HG03196 (cell line): Measurements from ENCODE around the gene ERBB3.
"Not testable (repeated sequence)": the region's sequence is repeated elsewhere in the genome, so short reads cannot be mapped to it uniquely, and the experiment has no call there.

Source experiments
- ATAC-seq: cut with Tn5 transposase; IDR thresholded peaks from one replicate; pipeline ENCODE4 v1.9.1; 2021; ENCODE audit not compliant: unreplicated experiment

ERBB3 gene

GRCh38 chr12:56110571-56110970, 30.6 kb downstream of the ERBB3 start:
- ATAC-seq, result no peak

GRCh38 chr12:56114084-56114483, 34.1 kb downstream of the ERBB3 start:
- no peak for ATAC-seq

GRCh38 chr12:56115329-56115728, 35.4 kb downstream of the ERBB3 start:
- no peak for ATAC-seq

- peak; percentile 40 for ATAC-seq
Observed at GRCh38 chr12:56116267-56117081, 36.5 kb downstream of the ERBB3 start, which contains the start of gene RPL41. Gene RPL41 (plus strand): TSS chr12:56116633.

GRCh38 chr12:56117082-56117706, 37.2 kb downstream of the ERBB3 start:
- ATAC-seq, result not testable (repeated sequence)

GRCh38 chr12:56117778-56118687, 38.1 kb downstream of the ERBB3 start, which contains the start of gene ZC3H10:
Gene ZC3H10 (plus strand): TSS chr12:56118266. CDS start chr12:56120563, 2,297 bp downstream.
- ATAC-seq, result peak; percentile 83

- ATAC-seq, result peak; percentile 5
Observed at GRCh38 chr12:56118688-56119357, 38.9 kb downstream of the ERBB3 start.

- ATAC-seq, result no peak
Observed at GRCh38 chr12:56119361-56119796, 39.4 kb downstream of the ERBB3 start.

GRCh38 chr12:56120158-56120846, 40.3 kb downstream of the ERBB3 start:
- no peak for ATAC-seq

- ATAC-seq, result no peak
Observed at GRCh38 chr12:56121204-56121870, 41.4 kb downstream of the ERBB3 start.

GRCh38 chr12:56122637-56123036, 42.7 kb downstream of the ERBB3 start:
- ATAC-seq, result no peak

GRCh38 chr12:56124133-56124532, 44.2 kb downstream of the ERBB3 start:
- ATAC-seq, result no peak

- no peak for ATAC-seq
Observed at GRCh38 chr12:56126732-56127239, 46.8 kb downstream of the ERBB3 start.

- no peak for ATAC-seq
Observed at GRCh38 chr12:56127485-56127887, 47.5 kb downstream of the ERBB3 start.

GRCh38 chr12:56127888-56128669, 48.1 kb downstream of the ERBB3 start, which contains the start of gene ESYT1:
Gene ESYT1 (plus strand): TSS chr12:56128267. CDS start chr12:56128320, 53 bp downstream.
- peak; percentile 88 for ATAC-seq

- no peak for ATAC-seq
Observed at GRCh38 chr12:56128670-56129205, 48.8 kb downstream of the ERBB3 start.

GRCh38 chr12:56129206-56129941, 49.4 kb downstream of the ERBB3 start:
- peak; percentile 27 for ATAC-seq
